Nucleus accumbens (tissue), 56 donors: ENCODE data around the gene ADTRP.

ENCODE experiments used
- DNase-seq, 56 donors: peaks; one replicate each; lab custom pipeline; 2025; lab: John Stamatoyannopoulos, UW

ADTRP gene

DNA sequence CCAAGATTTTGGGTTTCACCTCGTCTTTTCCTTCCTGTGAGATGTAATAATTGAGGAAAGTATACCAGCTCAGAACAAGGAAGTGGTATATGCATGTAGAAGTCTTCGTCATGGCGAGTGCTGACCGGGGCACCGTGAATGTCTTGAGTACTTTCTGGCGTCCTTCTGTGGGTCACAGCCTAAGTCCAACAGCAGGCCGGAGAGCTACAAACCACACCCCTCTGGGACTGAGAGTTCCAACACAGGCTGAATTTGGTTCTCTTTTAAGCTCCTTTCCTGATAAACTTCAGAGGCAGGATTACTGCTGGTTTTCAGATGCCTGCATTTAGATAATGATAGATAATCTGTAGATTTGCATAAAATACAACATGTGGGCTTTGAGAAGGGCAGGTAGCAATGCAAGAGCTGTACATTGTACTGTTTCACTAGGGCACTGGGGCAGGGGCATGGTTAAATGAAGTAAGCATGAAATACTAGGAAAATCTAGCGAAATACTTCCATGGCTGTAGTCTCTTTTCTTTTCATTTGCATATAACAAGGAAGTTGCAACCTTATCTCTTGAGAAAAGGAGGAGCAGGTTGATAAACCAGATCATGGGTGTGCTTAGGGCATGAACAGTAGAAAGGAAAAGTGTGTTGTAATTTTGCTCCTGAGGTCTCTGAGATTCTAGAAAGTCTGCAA, at the start of gene ADTRP:
ADTRP (minus strand) TSS at position 156 of the 681 bp plus-strand sequence; CDS start at position 112, 44 bp downstream.
- no peak for DNase-seq

GRCh38 chr6:11826779-11827178, 48.2 kb upstream of the ADTRP start:
- no peak for DNase-seq

DNA sequence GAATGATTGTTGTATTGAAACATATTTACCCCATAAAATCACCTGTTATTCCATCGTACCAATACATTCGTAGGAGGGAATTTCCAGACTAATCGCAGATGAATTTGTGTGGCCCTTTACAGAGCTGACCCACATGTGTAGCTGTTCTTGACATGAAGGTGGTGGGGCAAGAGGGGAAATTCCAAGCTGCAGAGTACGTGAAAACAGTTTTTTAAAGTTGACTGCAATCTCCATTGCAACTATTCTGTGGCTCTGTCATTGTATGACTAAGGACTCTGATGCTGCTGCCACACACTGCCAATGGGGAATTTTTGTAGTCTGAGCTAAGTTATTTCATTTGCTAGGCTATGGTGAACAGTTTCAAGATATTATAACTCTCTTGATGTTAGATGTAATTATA, 46.4 kb upstream of the ADTRP start:
- DNase-seq, result no peak

- DNase-seq, result no peak
These were observed 43.7 kb upstream of the ADTRP start for GRCh38 chr6:11822346-11822745.

DNA sequence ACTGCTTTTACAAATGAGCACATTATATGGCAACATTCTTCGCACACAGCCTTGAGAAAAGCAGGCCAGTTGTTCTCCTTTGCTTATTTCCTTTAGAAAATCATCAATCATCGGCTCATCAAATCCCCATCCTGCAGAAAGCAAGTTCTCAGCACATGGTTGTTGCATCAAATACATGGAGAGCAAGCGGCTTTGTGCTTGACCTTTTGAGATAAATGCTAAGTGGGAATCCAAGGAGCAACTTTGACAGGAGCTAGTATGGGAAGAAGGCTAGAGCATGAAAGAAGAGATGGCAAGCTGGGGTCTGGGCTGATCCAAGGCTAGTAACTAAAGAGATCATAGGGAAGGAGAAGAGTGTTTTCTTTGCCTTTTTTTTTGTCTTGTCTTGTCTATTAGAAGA, 43.2 kb upstream of the ADTRP start:
- no peak for DNase-seq

GRCh38 chr6:11820821-11821220, 42.2 kb upstream of the ADTRP start:
- no peak for DNase-seq

DNA sequence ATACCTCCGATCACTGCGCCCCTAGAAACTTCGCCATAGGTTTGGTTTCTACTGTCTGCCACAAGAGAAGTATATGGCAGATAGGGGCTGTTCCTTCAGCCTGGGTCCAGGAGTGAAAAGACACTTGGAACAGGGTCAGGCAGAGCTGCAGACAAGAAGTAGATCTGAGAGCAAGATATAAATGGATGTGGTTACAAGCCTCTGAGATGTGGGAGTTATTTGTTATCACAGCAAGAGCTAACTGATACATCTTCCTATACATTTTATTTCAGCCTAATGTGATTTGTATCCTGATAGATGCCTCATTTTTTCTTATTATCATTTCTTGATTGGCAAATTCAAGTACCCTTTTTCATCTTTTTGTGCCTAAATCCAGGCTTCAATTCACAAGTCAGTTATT, 40.9 kb upstream of the ADTRP start:
- DNase-seq, result no peak

- no peak for DNase-seq
These were observed 36.6 kb upstream of the ADTRP start for GRCh38 chr6:11815231-11815630.

- DNase-seq, result no peak
These were observed 36.2 kb upstream of the ADTRP start for GRCh38 chr6:11814819-11815218.

DNA sequence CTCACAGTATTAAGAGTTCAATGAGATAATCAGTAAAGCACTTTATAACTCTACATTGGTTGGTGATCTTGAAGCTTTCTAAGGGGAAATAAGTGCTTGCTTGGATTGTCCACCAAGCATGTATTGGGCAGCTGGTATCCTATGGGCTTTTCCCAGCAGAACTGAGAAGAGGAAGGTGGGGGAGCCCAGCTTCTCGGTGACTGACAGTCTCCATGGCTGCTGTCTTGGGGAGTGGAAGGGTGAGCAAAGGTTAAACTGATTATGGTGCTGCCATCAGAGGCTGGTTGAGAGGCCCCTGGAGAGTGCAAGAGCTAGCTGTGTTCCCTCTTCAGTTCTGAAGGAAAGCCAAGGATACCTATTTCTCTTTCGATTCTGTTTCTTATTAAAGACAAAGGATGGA, 35.5 kb upstream of the ADTRP start:
- DNase-seq, result no peak

- no peak for DNase-seq
These were observed 35.0 kb upstream of the ADTRP start for GRCh38 chr6:11813606-11814005.

- no peak for DNase-seq
These were observed 34.3 kb upstream of the ADTRP start for GRCh38 chr6:11812951-11813350.

GRCh38 chr6:11812439-11812838, 33.8 kb upstream of the ADTRP start:
- no peak for DNase-seq

- no peak for DNase-seq
These were observed 33.2 kb upstream of the ADTRP start for GRCh38 chr6:11811644-11812264.

DNA sequence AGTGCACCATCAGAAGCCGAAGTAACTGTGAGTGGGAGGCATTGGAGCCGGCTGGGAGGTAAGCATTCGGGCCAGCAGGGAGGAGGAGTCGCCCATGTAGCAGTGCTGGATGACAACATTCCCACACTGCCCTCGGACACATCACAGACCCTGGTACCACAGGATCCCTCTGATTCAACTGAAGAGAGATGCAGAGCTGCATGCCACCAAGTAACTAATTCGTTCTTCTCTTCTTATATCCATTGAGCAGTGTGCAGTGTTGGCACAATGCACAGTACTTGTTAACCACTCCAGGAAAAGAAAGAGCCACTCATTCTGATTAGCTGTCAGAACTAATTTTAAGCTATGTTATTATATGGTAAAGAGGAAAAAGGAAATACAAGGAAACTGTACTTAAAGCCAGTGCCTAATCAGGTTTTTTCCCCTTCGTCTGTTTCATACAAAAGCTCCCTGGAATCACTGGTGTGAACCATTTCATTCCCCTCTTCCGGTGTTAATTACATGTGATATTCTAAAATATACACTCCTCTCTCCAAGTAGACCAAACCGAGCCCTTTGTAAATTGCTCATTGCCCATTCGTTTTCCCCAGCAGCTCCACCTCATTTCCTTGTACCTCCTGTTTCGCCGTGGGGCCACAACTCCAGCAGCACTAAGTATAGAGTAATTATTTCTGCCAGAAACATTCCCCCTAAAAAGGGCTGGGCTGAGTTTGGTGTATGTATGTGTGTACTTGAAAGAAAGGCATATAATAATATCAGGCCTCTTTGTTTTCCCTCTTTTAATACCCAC, 32.4 kb upstream of the ADTRP start:
- DNase-seq, result no peak

DNA sequence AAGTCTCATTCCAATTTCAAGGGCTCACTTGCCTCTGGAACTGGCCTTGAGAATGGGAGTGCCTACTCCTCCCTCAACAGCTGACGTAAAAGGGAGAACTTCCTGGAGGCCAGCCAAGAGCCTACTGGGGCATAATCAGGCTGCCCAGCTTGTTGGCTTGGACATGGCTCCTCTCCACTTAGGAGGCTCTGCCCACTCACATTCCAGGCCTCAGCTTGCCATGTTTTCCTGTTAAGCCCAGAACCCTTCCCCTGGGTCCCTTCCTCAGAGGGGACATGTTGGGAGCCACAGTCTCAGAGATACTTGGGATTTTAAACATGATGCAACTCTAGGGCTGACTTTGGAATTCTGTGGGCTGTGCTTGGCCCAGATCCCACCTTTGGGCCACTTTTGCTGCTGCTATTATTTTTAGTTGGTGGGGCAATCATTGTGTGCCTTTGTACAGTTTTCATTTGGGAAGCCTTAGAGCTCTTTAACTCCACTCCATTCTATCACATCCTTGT, 31.5 kb upstream of the ADTRP start:
- peak in 40 of 56 donors; percentile 1 to 83 (median 33) for DNase-seq

DNA sequence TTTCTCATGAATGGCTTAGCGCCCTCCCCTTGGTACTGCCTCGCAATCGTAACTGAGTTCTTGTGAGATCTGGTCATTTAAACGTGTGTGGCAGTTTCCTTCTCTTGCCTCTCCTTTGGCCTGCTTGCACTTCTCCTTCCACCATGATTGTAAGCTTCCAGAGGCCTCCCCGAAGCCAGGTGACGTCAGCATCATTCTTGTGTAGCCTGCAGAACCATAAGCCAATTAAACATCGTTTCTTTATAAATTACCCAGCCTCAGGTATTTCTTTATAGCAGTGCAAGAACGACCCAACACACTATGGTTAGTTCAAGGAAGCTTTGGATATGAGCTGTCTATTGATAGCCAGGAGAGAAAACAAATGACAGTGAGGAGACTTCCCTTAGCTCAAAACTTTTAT, 29.5 kb upstream of the ADTRP start:
- no peak for DNase-seq

- DNase-seq, result no peak
These were observed 28.1 kb upstream of the ADTRP start for GRCh38 chr6:11806561-11807317.

GRCh38 chr6:11805259-11806053, 26.9 kb upstream of the ADTRP start:
- no peak for DNase-seq

DNA sequence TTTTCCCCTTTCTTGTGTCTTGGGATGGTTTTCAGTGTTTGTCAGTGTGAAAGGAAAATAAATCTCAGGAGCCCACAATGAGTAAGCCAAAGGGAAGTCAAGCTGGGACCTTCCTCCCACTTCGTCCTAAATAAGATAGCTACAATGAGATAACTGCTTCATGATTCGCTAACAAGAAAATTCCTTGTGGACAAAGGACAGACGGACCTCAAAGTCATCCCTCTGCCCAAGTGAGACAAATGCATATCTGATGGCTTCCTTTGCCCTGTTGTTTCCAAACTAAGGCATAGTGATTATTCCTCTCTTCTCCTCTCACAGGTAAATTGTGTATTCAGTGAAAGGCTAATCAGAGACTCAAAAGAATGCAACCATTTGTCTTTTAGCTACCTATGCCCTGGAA, 26.1 kb upstream of the ADTRP start:
- DNase-seq, result no peak
